IMR-90 (cell line): ENCODE measurements around the gene USP7. TPM values are rescaled to one million over a fixed set of nuclear protein-coding genes. Genes with fewer than 3 reads are reported as not detected.
A peak's percentile ranks its signal among the peaks of the same experiment; 100 is the strongest.

ENCODE experiments used
- ATAC-seq: fragments of 200-7000 bp; cut with Tn5 transposase; 2 replicates; pipeline ENCODE4 v1.9.1; 2020; ENCODE audit warnings: low read depth, mild to moderate bottlenecking, moderate library complexity
- BruUV-seq: library from RNA; stranded (reverse); fragments of 400-500 nt; replicated peaks from 2 replicates; lab custom pipeline; 2021; lab: Mats Ljungman, UMichigan
- CTCF ChIA-PET: fragments of 300-600 bp; formaldehyde crosslinking; extraction: SDS; loops from one replicate; lab custom pipeline; 2021; ENCODE audit warnings: antibody characterized with exemption; lab: Yijun Ruan, JAX
- POLR2A ChIA-PET: fragments of 300-600 bp; sonication (Branson Sonifier 250); formaldehyde crosslinking; loops from one replicate; lab custom pipeline; 2022; ENCODE audit warnings: antibody characterized with exemption; ENCODE audit not compliant: unreplicated experiment; lab: Charles Lee
- DNase-seq: peaks from one replicate; pipeline ENCODE4 v3.0.0; 2013
- H2AFZ ChIP-seq: replicated peaks from 2 replicates; pipeline ENCODE3; 2013; ENCODE audit warnings: low read length, mild to moderate bottlenecking; ENCODE audit not compliant: poor library complexity
- H2AK5ac ChIP-seq: 2 replicates; pipeline ENCODE4 v1.6.1; 2013; ENCODE audit warnings: low read depth, low read length, inconsistent platforms
- H2AK9ac ChIP-seq: replicated peaks from 2 replicates; pipeline ENCODE3; 2013; ENCODE audit warnings: mild to moderate bottlenecking, low read depth, low read length, moderate library complexity; ENCODE audit not compliant: poor library complexity
- H2BK120ac ChIP-seq: 2 replicates; pipeline ENCODE4 v1.6.1; 2013; ENCODE audit warnings: low read depth, low read length, inconsistent platforms
- H2BK15ac ChIP-seq: 3 replicates; pipeline ENCODE4 v1.6.1; 2013; ENCODE audit warnings: low read depth, low read length, inconsistent platforms
- H2BK20ac ChIP-seq: 2 replicates; pipeline ENCODE4 v1.6.1; 2013; ENCODE audit warnings: low read depth, mild to moderate bottlenecking, inconsistent platforms, low read length, moderate library complexity
- H2BK5ac ChIP-seq: 2 replicates; pipeline ENCODE4 v1.6.1; 2013; ENCODE audit warnings: mild to moderate bottlenecking, low read depth, low read length, inconsistent platforms; ENCODE audit not compliant: poor library complexity, severe bottlenecking
- H3K14ac ChIP-seq: replicated peaks from 2 replicates; pipeline ENCODE4 v1.6.1; 2013; ENCODE audit warnings: low read depth, low read length, inconsistent platforms
- H3K18ac ChIP-seq: 2 replicates; pipeline ENCODE4 v1.6.1; 2013; ENCODE audit warnings: low read depth, low read length, control low read depth
- H3K23ac ChIP-seq: 2 replicates; pipeline ENCODE4 v1.6.1; 2013; ENCODE audit warnings: low read depth, low read length, inconsistent platforms
- H3K27ac ChIP-seq: 2 replicates; pipeline ENCODE4 v1.5.1; 2013; ENCODE audit warnings: mild to moderate bottlenecking, control low read depth, low read length; ENCODE audit not compliant: insufficient read depth
- H3K27me3 ChIP-seq: 2 replicates; pipeline ENCODE4 v1.6.1; 2013; ENCODE audit warnings: low read length; ENCODE audit not compliant: control insufficient read depth, insufficient read depth
- H3K36me3 ChIP-seq: 2 replicates; pipeline ENCODE4 v1.6.1; 2013; ENCODE audit warnings: low read length, mixed read lengths; ENCODE audit not compliant: control insufficient read depth, insufficient read depth
- H3K4ac ChIP-seq: 2 replicates; pipeline ENCODE4 v1.6.1; 2013; ENCODE audit warnings: low read depth, low read length, inconsistent platforms
- H3K4me1 ChIP-seq: 2 replicates; pipeline ENCODE4 v1.6.1; 2013; ENCODE audit warnings: low read length, mixed read lengths; ENCODE audit not compliant: control insufficient read depth, insufficient read depth
- H3K4me2 ChIP-seq: 2 replicates; pipeline ENCODE4 v1.6.1; 2013; ENCODE audit warnings: low read depth, mild to moderate bottlenecking, control low read depth, low read length, moderate library complexity
- H3K4me3 ChIP-seq: 2 replicates; pipeline ENCODE4 v1.5.1; 2013; ENCODE audit warnings: low read depth, mild to moderate bottlenecking, control low read depth, low read length, moderate library complexity; ENCODE audit not compliant: insufficient read depth
- H3K56ac ChIP-seq: 2 replicates; pipeline ENCODE4 v1.6.1; 2013; ENCODE audit warnings: low read length, inconsistent platforms; ENCODE audit not compliant: insufficient read depth; ENCODE audit errors: extremely low read depth
- H3K79me1 ChIP-seq, 2 experiments: 2 replicates each; pipeline ENCODE4 v1.6.1; 2013; ENCODE audit warnings: low read length in 2 of 2, inconsistent platforms in 1 of 2, low read depth in 1 of 2
- H3K9ac ChIP-seq: 2 replicates; pipeline ENCODE4 v1.6.1; 2013; ENCODE audit warnings: low read depth, low read length, control low read depth
- H3K9me1 ChIP-seq: 2 replicates; pipeline ENCODE4 v1.6.1; 2013; ENCODE audit warnings: low read length, inconsistent platforms; ENCODE audit not compliant: insufficient read depth
- H3K9me3 ChIP-seq: 2 replicates; pipeline ENCODE4 v1.6.1; 2013; ENCODE audit warnings: low read length; ENCODE audit not compliant: control insufficient read depth, insufficient read depth
- H4K20me1 ChIP-seq: 2 replicates; pipeline ENCODE4 v1.6.1; 2013; ENCODE audit warnings: low read length, inconsistent platforms; ENCODE audit not compliant: insufficient read depth
- H4K5ac ChIP-seq: 2 replicates; pipeline ENCODE4 v1.6.1; 2013; ENCODE audit warnings: mild to moderate bottlenecking, low read depth, low read length, control low read depth
- H4K8ac ChIP-seq, 2 experiments: 2 replicates each; pipeline ENCODE4 v1.6.1; 2013; ENCODE audit warnings: low read depth in 2 of 2, low read length in 2 of 2, control low read depth in 1 of 2, inconsistent platforms in 1 of 2
- H4K91ac ChIP-seq: 2 replicates; pipeline ENCODE4 v1.6.1; 2013; ENCODE audit warnings: low read depth, low read length, inconsistent platforms; ENCODE audit not compliant: insufficient read depth
- BHLHE40 ChIP-seq: fragments of 150-350 bp; IDR thresholded peaks from 2 replicates; pipeline ENCODE4 v1.6.1; 2016; ENCODE audit warnings: mild to moderate bottlenecking, low read depth, low read length
- CEBPB ChIP-seq: IDR thresholded peaks from 2 replicates; pipeline ENCODE4 v1.6.1; 2012; ENCODE audit warnings: low read depth, low read length, improper control_type of control experiment
- CHD1 ChIP-seq: IDR thresholded peaks from 2 replicates; pipeline ENCODE4 v1.6.1; 2012; ENCODE audit warnings: low read depth, low read length, improper control_type of control experiment
- CTCF ChIP-seq: conservative IDR thresholded peaks from 2 replicates; pipeline ENCODE4 v1.5.1; 2012; ENCODE audit warnings: mild to moderate bottlenecking, low read depth, low read length, improper control_type of control experiment
- ELK1 ChIP-seq: fragments of 150-350 bp; IDR thresholded peaks from 2 replicates; pipeline ENCODE4 v1.6.1; 2016; ENCODE audit warnings: low read depth, mild to moderate bottlenecking, low read length, moderate library complexity, borderline replicate concordance
- FOS ChIP-seq: fragments of 150-350 bp; IDR thresholded peaks from 2 replicates; pipeline ENCODE4 v1.6.1; 2016; ENCODE audit warnings: low read depth, low read length
- MAFK ChIP-seq: IDR thresholded peaks from 2 replicates; pipeline ENCODE4 v1.6.1; 2012; ENCODE audit warnings: low read depth, low read length, improper control_type of control experiment
- MXI1 ChIP-seq: IDR thresholded peaks from 2 replicates; pipeline ENCODE4 v1.6.1; 2012; ENCODE audit warnings: low read depth, mild to moderate bottlenecking, low read length, moderate library complexity, borderline replicate concordance
- NFE2L2 ChIP-seq: fragments of 150-350 bp; IDR thresholded peaks from 2 replicates; pipeline ENCODE4 v1.6.1; 2016; ENCODE audit warnings: low read depth, mild to moderate bottlenecking, low read length
- POLR2A ChIP-seq: IDR thresholded peaks from 2 replicates; pipeline ENCODE4 v1.6.1; 2012; ENCODE audit warnings: mild to moderate bottlenecking, low read depth, low read length
- RAD21 ChIP-seq: IDR thresholded peaks from 2 replicates; pipeline ENCODE4 v1.6.1; 2012; ENCODE audit warnings: low read length, improper control_type of control experiment
- RCOR1 ChIP-seq: IDR thresholded peaks from 2 replicates; pipeline ENCODE4 v1.6.1; 2012; ENCODE audit warnings: mild to moderate bottlenecking, low read length, improper control_type of control experiment; ENCODE audit not compliant: insufficient replicate concordance
- RFX5 ChIP-seq: IDR thresholded peaks from 2 replicates; pipeline ENCODE4 v1.8.0; 2012; ENCODE audit warnings: low read depth, mild to moderate bottlenecking, low read length, moderate library complexity
- SMC3 ChIP-seq: fragments of 150-350 bp; IDR thresholded peaks from 2 replicates; pipeline ENCODE4 v1.6.1; 2016; ENCODE audit warnings: low read depth, mild to moderate bottlenecking, antibody characterized with exemption, low read length, moderate library complexity
- USF2 ChIP-seq: fragments of 150-350 bp; IDR thresholded peaks from 2 replicates; pipeline ENCODE4 v1.6.1; 2017; ENCODE audit warnings: mild to moderate bottlenecking, antibody characterized with exemption, low read length, low read depth
- WGBS, 2 experiments: methylation state at CpG; one replicate each; pipeline versions ENCODE4 v1.1.5 to v1.1.7; 2013; ENCODE audit warnings: missing lambda C conversion rate in 2 of 2; ENCODE audit not compliant: insufficient read length in 1 of 2; ENCODE audit errors: extremely low coverage in 2 of 2; 5-methylcytosine and 5-hydroxymethylcytosine counted together
- dilution Hi-C: fragments of 300-500 bp; cut with HindIII; formaldehyde crosslinking; loops from one replicate; pipeline ENCODE4 v1.14.3; 2018; ENCODE audit warnings: low sequenced_read_pairs; ENCODE audit not compliant: unreplicated experiment
- in situ Hi-C: fragments of 300-500 bp; cut with MboI; formaldehyde crosslinking; loops from 3 replicates; pipeline ENCODE4 v1.14.3; 2019; ENCODE audit warnings: low sequenced_read_pairs, inconsistent platforms, mixed read lengths
- intact Hi-C: fragments of 100-400 bp; cut with micrococcal nuclease; formaldehyde crosslinking; loops from 2 replicates; pipeline ENCODE4 v1.10.0; 2022
- polyA plus RNA-seq, 3 experiments: library from polyadenylated mRNA; depleted of rRNA; stranded (reverse); fragments of >200 nt; gene quantifications; 2 replicates each; pipeline ENCODE4 v1.2.3, GENCODE V29; 2012; ENCODE audit warnings: low replicate concordance in 1 of 3
- total RNA-seq: library from RNA; depleted of rRNA; stranded (reverse); fragments of >200 nt; gene quantifications from 2 replicates; pipeline ENCODE4 v1.2.3, GENCODE V29; 2012

The USP7 gene
- total and polyA plus RNA-seq, 2 of the 4 experiments (the other 2 are of a cell fraction): 17.8 to 28.3 TPM

GRCh38 chr16:8849411-8850011 is 114.2 kb downstream of the USP7 start:
- peaks cover 76% of the 10 kb centered on the region for H4K20me1 ChIP-seq
- H4K5ac ChIP-seq: peak overlapping the region; percentile 35; the same call in 1 of the 2 replicates
- H2BK5ac ChIP-seq: peak overlapping the region; percentile 64
- H3K18ac ChIP-seq: no peak overlapping the region
- in situ Hi-C loops (no loop called here), dilution Hi-C loops (no loop called here), intact Hi-C loops (no loop called here)
- peaks cover 23% of the 10 kb centered on the region for H3K4me1 ChIP-seq
- H3K4me2 ChIP-seq: no peak overlapping the region
- H3K36me3 ChIP-seq: peaks cover 63% of the 10 kb centered on the region
- peak overlapping the region; percentile 4 for H3K23ac ChIP-seq
- H2BK15ac ChIP-seq: 0 out of 3 replicates have a peak overlapping the region, but pooled peaks have one; percentile 16
- H2AK9ac ChIP-seq: peak overlapping the region; percentile 71
- H3K27ac ChIP-seq: peak overlapping the region; percentile 19; the same call in 1 of the 2 replicates
- no peak overlapping the region for H4K91ac ChIP-seq
- ATAC-seq: peak; percentile 9
- no peak overlapping the region; the same call in 1 of the 2 replicates for H2BK20ac ChIP-seq
- BruUV-seq: no TSS peak
- peak overlapping the region; percentile 47 to 49; a peak in 2 of 4 replicates for H4K8ac ChIP-seq
- ChIA-PET POLR2A (no interaction called here), CTCF (no interaction called here)
- no peak overlapping the region; the same call in 1 of the 2 replicates for H3K9ac ChIP-seq
- no peak overlapping the region for H2BK120ac ChIP-seq
- H2AFZ ChIP-seq: peak overlapping the region; percentile 24
- peak overlapping the region; percentile 61 for H3K4ac ChIP-seq
- H3K79me1 ChIP-seq: peaks cover 26 to 73% of the 10 kb centered on the region in 2 experiments; a peak in 3 of 4 replicates
- no peak overlapping the region for H3K56ac ChIP-seq
- H3K9me3 ChIP-seq: no peaks in the 10 kb centered on the region
- DNase-seq: no peak
- H3K4me3 ChIP-seq: no peak overlapping the region
- 78% methylated on average over 12 of the region's 19 CpGs; no CpG with 5 or more reads in 1 of the 2 experiments for WGBS, 2 experiments
- peak overlapping the region; percentile 39; the same call in 1 of the 2 replicates for H3K14ac ChIP-seq
- peak overlapping the region; percentile 60 for H2AK5ac ChIP-seq
- H3K9me1 ChIP-seq: peaks cover 18% of the 10 kb centered on the region
- no peaks in the 10 kb centered on the region for H3K27me3 ChIP-seq
- no peak for TF ChIP-seq NFE2L2
- TF ChIP-seq CEBPB: no peak
- no peak for TF ChIP-seq BHLHE40
- TF ChIP-seq MAFK: no peak
- TF ChIP-seq CTCF: no peak
- no peak for TF ChIP-seq RFX5
- no peak for TF ChIP-seq SMC3
- no peak for TF ChIP-seq CHD1
- no peak for TF ChIP-seq POLR2A
- no peak for TF ChIP-seq USF2
- TF ChIP-seq RCOR1: no peak
- no peak for TF ChIP-seq MXI1
- TF ChIP-seq ELK1: no peak
- no peak for TF ChIP-seq FOS
- no peak for TF ChIP-seq RAD21
